H7 (cell line): ENCODE data around the gene NEK8. TPM values are rescaled to one million over a fixed set of nuclear protein-coding genes. Genes with fewer than 3 reads are reported as not detected.

Experiments used
- DNase-seq: peaks from one replicate; pipeline ENCODE4 v3.0.0; 2012
- H3K27me3 ChIP-seq: 2 replicates; pipeline ENCODE4 v1.6.0; 2011; ENCODE audit warnings: mild to moderate bottlenecking, low read length; ENCODE audit not compliant: control insufficient read depth, insufficient read depth
- H3K36me3 ChIP-seq: replicated peaks from 2 replicates; pipeline ENCODE4 v1.5.1; 2011; ENCODE audit warnings: low read length; ENCODE audit not compliant: control insufficient read depth, insufficient read depth
- H3K4me3 ChIP-seq: 2 replicates; pipeline ENCODE4 v1.5.1; 2011; ENCODE audit warnings: low read depth, mild to moderate bottlenecking, control low read depth, low read length, moderate library complexity; ENCODE audit not compliant: insufficient read depth
- total RNA-seq: library from RNA; depleted of rRNA; stranded (reverse); fragments of >200 nt; shearing (Covaris generic); gene quantifications from 2 replicates; pipeline ENCODE4 v1.2.3, GENCODE V29; 2014

NEK8 gene
- total RNA-seq, 1 experiment from 2014 or later = 10.9 TPM

DNA sequence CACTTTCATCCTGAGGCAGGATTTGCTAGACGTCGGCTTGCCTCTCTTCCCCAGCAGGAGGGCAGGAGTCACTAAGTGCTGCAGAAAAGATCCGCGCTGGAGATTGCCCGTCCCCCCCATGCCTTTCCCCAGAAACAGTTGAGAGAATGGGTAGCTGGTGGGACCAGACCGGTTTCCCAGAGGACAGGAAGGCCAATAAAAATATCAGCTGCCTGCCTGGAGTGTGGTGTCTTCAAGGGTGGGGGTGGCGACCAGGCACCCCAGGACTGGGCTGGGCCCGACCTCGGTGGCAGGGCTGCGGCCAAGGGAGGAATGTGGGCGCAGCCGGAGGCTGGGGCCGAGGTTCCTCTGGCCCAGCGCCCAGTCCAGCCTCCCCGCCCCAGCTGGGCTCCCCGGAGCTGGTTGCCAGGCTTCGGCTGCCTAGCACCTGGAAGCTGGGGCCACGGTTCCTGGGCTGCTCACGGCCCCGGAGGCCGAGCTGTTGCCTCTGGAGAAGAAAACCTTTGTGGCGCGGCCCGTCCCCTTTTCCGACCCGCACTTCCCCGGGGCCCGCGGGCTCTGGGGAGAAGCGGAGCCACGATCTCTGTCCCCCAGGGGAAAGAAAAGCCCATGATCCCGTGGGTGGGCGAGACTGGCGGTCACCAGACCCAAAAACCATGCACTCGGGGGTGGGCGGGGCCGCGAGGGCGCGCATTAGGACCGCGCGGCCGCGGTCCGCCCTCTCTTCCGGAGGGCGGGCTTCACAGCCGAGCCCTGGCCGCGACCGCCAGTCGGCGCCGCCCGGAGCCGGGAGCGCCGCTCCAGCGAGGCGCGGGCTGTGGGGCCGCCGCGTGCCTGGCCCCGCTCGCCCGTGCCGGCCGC lies 14.9 kb downstream of the NEK8 start, which contains the start of gene TRAF4:
TRAF4 (plus strand) TSS at position 769 of the 861 bp plus-strand sequence. CDS start 102 bp downstream, outside the sequence.
- Histone ChIP-seq H3K36me3 (peaks cover 30% of the 10 kb centered on the region), H3K4me3 (peak within 1 kb of the TSS; percentile 90), H3K27me3 (no peaks in the 10 kb centered on the region)
- peak; percentile 96 for DNase-seq

DNA sequence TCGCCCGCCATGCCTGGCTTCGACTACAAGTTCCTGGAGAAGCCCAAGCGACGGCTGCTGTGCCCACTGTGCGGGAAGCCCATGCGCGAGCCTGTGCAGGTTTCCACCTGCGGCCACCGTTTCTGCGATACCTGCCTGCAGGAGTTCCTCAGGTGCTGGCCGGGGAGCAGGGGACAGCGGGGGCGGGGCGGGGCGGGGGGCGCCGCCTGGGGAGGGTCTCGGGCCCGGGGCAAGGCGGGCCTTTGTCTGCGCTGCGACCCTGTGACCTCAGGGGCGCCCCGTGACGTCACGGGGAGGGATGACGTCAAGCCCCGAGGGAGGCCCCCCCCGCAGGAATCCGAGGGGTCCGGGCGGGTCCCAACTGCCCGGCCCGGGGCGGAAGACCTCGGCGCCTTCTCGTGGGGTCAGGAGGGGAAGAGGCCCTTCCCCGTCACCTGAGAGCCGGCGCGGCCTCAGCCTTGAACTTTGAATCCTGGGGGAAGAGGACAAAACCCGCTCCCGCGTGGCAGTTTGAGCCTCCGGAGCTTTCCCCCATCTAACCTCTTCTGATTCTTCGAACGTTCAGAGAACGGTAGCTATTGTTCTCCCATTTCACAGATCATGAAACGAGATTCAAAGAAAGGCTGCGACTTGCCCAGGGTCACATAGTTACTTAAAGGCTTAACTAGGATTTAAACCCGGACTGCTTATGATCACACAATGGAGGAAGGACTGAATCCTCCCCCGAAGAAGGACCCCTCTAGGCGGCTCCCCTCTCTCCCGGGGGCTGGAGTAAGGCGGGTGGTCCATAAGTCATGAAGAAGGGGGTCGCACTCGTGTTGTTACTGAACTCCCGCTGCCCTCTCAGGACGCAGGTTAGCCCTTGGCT lies 15.8 kb downstream of the NEK8 start:
- no peaks in the 10 kb centered on the region for H3K27me3 ChIP-seq
- peaks cover 34% of the 10 kb centered on the region for H3K36me3 ChIP-seq
- H3K4me3 ChIP-seq = peak overlapping the region; percentile 90
- peak; percentile 97 for DNase-seq

DNA sequence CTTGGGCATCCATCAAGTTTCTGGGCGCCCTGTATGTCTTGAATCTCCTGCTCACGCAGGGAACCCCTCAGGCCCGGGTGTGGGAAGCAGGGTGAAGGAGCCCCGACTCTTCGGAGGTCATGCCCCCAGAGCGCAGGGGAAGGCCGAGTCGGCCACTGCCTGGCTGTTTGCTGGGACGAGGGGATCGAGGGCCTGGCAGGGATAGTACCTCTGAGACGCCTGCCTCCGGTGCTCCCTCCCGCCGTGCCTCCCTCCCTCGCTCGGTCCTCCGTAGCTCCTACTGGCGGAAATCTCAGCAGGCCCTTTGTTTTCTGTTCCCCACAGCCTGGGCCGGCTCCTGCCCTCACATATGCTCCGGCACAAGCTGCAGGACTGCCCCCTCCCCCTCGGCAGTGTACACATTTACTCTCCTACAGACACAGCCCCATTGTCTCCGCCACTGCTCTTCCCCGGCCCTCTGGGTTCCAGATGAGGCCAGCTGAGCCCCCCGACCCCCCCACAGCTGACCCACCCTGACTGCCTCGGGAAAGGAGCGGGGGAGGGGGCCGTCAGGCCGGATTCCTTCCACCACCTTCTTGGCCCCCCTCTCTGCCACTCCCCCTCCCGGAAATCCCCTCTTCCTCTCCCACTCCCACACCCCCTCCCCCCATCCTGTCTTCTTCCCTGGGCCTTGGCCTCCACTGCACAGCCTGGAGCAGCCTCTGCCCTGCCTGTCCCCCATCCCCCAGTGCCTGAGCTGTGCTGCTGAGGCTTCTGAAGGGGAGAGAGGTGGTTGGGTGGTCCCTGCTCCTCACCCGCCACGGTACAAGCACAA lies 16.6 kb downstream of the NEK8 start:
- no peaks in the 10 kb centered on the region for H3K27me3 ChIP-seq
- H3K4me3 ChIP-seq = peak overlapping the region; percentile 90
- H3K36me3 ChIP-seq = peaks cover 36% of the 10 kb centered on the region
- DNase-seq = peak; percentile 83

DNA sequence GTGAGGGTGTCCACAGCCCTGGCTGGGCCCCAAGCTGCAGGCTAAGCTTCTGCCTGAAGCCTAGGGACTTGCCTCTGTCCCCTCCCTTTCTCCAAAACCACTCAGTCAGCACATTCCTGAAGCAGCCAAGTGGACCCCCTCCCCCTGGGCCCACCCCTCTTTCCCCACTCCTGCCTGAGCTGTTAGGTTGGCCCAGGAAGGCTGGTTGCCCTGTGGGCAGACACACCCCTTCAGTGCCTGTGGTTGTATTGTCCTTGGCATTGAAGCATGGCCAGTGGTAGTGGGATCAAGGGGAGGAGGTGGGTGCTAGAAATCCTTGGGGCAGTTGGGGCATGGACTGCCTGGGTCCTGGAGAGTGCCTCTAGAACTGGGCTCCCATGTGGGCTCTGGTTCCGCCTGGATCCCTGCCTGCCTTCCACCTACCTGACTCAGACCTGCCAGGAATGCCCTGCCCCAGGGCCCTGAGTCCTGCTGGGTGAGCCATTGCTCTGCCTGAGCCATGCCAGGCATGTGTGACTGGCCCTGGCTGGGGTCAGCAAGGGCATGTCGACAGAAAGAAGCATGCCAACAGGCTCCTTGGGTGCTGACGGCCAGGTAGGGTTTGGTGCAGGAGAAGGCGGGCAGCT lies 17.3 kb downstream of the NEK8 start:
- Histone ChIP-seq H3K4me3 (peak overlapping the region; percentile 90), H3K27me3 (no peaks in the 10 kb centered on the region), H3K36me3 (peaks cover 39% of the 10 kb centered on the region)
- DNase-seq = peak; percentile 69

DNA sequence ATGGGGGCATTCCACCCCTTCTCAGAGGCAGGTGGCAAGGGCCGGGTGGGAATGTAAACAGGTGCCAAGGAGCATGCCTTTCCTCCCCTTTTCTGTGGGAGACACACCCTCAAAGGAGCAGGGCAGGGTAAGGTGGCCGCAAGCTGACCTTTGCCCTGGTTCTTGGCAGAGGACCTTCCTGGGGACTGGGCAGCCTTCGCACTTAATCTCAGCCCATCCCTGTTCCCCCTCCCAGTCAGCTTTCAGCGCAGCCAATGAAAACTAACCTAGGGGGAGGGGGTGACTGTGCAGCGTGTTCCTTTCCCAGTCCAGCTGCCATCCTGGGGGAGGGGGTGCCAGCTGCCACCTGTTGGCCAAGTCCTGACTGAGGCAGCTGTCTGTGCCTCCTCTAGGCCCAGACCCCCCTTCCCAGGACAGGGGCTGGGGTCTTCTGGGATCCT lies 18.0 kb downstream of the NEK8 start:
- DNase-seq = peak; percentile 73
- peaks cover 41% of the 10 kb centered on the region for H3K36me3 ChIP-seq
- no peak overlapping the region for H3K4me3 ChIP-seq
- H3K27me3 ChIP-seq = no peaks in the 10 kb centered on the region

DNA sequence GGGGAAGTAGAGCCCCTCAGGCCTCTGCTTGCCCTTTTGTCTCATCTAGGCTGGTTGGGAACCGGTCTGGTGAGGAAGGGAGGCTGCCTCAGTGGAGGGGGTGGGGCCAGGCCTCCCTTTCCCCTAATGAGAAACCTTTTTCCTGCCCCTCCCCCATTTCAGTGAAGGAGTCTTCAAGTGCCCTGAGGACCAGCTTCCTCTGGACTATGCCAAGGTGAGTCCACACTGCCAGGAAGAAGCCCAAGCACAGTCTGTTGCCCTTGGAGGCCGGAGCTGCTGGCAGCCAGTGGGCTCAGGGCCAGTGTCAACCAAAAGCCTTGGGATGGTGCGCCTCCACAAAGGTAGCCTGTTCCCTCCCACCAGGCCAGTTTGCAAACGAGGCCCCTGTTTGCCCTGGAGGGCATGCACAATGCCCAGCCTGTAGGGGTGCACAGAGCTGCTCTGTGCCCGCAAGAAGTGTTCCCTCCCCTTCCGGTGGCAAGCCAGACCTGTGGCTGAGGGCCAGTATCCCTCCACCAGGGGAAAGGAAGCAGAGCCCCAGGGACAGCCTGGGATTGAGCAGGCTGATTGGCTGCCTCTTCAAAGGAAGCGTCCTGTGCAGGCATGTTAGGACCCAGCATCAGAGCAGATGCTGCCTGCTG lies 18.6 kb downstream of the NEK8 start:
- DNase-seq = peak; percentile 63
- Histone ChIP-seq H3K4me3 (no peak overlapping the region), H3K27me3 (no peaks in the 10 kb centered on the region), H3K36me3 (peaks cover 41% of the 10 kb centered on the region)

DNA sequence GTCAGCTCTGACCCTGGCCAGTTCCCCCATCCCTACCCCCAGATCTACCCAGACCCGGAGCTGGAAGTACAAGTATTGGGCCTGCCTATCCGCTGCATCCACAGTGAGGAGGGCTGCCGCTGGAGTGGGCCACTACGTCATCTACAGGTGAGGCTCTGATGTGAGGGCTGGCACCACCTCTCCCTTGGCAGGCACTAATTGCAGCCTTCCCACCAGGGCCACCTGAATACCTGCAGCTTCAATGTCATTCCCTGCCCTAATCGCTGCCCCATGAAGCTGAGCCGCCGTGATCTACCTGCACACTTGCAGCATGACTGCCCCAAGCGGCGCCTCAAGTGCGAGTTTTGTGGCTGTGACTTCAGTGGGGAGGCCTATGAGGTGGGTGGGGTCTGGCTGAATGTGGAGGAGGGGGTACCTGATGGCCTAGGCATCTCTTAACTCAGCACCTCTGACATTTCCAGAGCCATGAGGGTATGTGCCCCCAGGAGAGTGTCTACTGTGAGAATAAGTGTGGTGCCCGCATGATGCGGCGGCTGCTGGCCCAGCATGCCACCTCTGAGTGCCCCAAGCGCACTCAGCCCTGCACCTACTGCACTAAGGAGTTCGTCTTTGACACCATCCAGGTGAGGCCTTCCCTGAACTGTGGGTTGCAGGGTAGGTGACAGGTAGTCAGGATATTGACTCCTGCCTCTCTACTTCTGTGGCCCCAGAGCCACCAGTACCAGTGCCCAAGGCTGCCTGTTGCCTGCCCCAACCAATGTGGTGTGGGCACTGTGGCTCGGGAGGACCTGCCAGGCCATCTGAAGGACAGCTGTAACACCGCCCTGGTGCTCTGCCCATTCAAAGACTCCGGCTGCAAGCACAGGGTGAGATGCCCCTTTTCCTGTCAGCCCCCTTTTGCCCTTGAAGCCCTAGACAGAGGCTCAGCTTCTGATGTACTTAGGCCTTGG lies 19.5 kb downstream of the NEK8 start:
- peaks cover 41% of the 10 kb centered on the region for H3K36me3 ChIP-seq
- no peak for DNase-seq
- no peaks in the 10 kb centered on the region for H3K27me3 ChIP-seq
- no peak overlapping the region for H3K4me3 ChIP-seq

DNA sequence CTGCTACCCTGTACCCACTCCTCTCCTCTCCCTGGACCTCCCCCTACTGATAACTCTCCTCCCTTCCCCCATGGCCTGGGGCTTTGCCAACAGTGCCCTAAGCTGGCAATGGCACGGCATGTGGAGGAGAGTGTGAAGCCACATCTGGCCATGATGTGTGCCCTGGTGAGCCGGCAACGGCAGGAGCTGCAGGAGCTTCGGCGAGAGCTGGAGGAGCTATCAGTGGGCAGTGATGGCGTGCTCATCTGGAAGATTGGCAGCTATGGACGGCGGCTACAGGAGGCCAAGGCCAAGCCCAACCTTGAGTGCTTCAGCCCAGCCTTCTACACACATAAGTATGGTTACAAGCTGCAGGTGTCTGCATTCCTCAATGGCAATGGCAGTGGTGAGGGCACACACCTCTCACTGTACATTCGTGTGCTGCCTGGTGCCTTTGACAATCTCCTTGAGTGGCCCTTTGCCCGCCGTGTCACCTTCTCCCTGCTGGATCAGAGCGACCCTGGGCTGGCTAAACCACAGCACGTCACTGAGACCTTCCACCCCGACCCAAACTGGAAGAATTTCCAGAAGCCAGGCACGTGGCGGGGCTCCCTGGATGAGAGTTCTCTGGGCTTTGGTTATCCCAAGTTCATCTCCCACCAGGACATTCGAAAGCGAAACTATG lies 20.4 kb downstream of the NEK8 start:
- Histone ChIP-seq H3K27me3 (no peaks in the 10 kb centered on the region), H3K4me3 (no peak overlapping the region), H3K36me3 (peaks cover 41% of the 10 kb centered on the region)
- DNase-seq = no peak

DNA sequence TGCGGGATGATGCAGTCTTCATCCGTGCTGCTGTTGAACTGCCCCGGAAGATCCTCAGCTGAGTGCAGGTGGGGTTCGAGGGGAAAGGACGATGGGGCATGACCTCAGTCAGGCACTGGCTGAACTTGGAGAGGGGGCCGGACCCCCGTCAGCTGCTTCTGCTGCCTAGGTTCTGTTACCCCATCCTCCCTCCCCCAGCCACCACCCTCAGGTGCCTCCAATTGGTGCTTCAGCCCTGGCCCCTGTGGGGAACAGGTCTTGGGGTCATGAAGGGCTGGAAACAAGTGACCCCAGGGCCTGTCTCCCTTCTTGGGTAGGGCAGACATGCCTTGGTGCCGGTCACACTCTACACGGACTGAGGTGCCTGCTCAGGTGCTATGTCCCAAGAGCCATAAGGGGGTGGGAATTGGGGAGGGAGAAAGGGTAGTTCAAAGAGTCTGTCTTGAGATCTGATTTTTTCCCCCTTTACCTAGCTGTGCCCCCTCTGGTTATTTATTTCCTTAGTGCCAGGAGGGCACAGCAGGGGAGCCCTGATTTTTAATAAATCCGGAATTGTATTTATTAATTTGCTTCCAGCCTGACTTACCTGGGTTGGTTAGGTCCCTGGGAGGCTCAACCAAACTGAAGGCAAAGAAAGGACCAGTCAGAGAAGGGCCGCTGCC lies 21.1 kb downstream of the NEK8 start:
- H3K27me3 ChIP-seq = no peaks in the 10 kb centered on the region
- peaks cover 41% of the 10 kb centered on the region for H3K36me3 ChIP-seq
- no peak overlapping the region for H3K4me3 ChIP-seq
- DNase-seq = no peak

DNA sequence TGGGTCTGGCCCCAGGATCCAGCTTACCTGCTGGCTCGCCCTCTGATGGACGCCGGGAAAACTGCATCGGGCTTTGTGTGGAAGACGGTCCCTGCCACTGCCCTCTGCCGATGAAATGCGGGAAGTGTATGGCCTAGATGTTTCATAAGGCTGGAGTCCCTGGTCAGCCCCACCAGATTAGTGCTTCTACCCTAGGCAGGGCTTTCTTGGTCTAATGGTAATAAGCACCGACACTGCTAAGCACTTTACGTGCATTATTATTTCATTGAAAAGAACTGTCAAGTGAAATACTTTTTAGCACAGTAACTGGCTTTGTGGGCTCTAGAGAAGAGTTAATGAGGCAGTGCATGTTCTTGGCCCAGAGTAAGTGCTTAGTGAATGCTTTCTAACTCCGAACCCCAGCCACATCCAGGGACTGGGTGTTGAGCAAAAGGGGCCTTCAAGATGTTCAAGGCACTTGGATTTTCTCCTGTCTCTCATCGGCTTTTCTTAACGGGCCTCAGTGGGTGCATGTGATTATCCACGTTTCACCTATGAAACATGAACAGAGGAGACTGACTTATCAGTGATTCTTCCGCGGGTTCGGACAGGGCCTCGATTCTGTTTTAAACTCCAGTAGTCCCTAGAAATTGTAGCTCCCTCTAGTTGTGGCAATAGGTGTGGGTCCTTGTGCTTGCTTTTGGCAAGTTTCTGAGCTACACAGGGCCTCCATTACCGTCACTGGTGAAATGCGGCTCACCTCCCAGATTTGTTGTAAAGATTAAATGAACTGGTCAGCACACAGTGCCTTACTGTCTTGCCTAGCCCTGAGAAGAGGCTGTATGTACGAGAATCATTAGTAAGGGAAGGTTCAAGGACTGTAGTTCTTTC lies 21.8 kb downstream of the NEK8 start:
- H3K27me3 ChIP-seq = no peaks in the 10 kb centered on the region
- peak; percentile 86 for DNase-seq
- H3K36me3 ChIP-seq = peaks cover 41% of the 10 kb centered on the region
- no peak overlapping the region for H3K4me3 ChIP-seq
